IMR-90 (cell line): ENCODE data around the gene SUGCT.

Experiments
- CEBPB ChIP-seq: IDR thresholded peaks from 2 replicates; pipeline ENCODE4 v1.6.1; 2012; ENCODE audit warnings: low read depth, low read length, improper control_type of control experiment
- CTCF ChIP-seq: conservative IDR thresholded peaks from 2 replicates; pipeline ENCODE4 v1.5.1; 2012; ENCODE audit warnings: mild to moderate bottlenecking, low read depth, low read length, improper control_type of control experiment
- MAFK ChIP-seq: IDR thresholded peaks from 2 replicates; pipeline ENCODE4 v1.6.1; 2012; ENCODE audit warnings: low read depth, low read length, improper control_type of control experiment
- MXI1 ChIP-seq: IDR thresholded peaks from 2 replicates; pipeline ENCODE4 v1.6.1; 2012; ENCODE audit warnings: low read depth, mild to moderate bottlenecking, low read length, moderate library complexity, borderline replicate concordance
- POLR2A ChIP-seq: IDR thresholded peaks from 2 replicates; pipeline ENCODE4 v1.6.1; 2012; ENCODE audit warnings: mild to moderate bottlenecking, low read depth, low read length
- RAD21 ChIP-seq: IDR thresholded peaks from 2 replicates; pipeline ENCODE4 v1.6.1; 2012; ENCODE audit warnings: low read length, improper control_type of control experiment
- RFX5 ChIP-seq: IDR thresholded peaks from 2 replicates; pipeline ENCODE4 v1.8.0; 2012; ENCODE audit warnings: low read depth, mild to moderate bottlenecking, low read length, moderate library complexity
- SMC3 ChIP-seq: fragments of 150-350 bp; IDR thresholded peaks from 2 replicates; pipeline ENCODE4 v1.6.1; 2016; ENCODE audit warnings: low read depth, mild to moderate bottlenecking, antibody characterized with exemption, low read length, moderate library complexity
- TF ChIP-seq, protein P1 (sequence below): fragments of 150-350 bp; IDR thresholded peaks from 2 replicates; pipeline ENCODE4 v1.6.1; 2017; ENCODE audit warnings: mild to moderate bottlenecking, antibody characterized with exemption, low read length, low read depth

DNA sequence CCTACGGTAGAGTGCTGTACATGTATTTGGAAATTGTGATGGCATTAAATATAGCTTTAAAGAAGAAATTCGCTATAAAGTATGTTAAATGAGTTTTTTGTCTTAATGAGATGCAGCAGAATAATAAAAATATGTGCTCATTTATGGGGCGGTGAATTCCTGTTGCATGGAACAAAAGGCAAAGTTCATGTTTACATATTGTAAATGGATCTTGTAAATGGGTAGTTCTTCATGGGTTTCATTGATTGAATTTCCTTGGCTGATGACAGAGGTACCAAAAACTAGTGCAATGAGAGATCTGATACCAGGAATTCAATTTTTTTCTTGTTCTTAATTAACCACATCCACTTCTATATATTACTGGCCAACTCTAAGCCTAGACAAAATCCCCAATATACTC, 284.2 kb downstream of the SUGCT start:
- TF ChIP-seq RFX5 (no peak), RAD21 (no peak), CTCF (no peak), POLR2A (no peak), MXI1 (no peak), CEBPB (no peak), MAFK (no peak), SMC3 (no peak)
- TF ChIP-seq, protein P1, sequence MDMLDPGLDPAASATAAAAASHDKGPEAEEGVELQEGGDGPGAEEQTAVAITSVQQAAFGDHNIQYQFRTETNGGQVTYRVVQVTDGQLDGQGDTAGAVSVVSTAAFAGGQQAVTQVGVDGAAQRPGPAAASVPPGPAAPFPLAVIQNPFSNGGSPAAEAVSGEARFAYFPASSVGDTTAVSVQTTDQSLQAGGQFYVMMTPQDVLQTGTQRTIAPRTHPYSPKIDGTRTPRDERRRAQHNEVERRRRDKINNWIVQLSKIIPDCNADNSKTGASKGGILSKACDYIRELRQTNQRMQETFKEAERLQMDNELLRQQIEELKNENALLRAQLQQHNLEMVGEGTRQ = no peak
